Trophoblast cell (in vitro differentiated cells and primary cell): ENCODE measurements around the gene GRID1.

ENCODE experiments used
- DNase-seq, 2 donors: peaks; one replicate each; pipeline ENCODE4 v3.0.0-alpha.2; 2016
- H2AFZ ChIP-seq: 2 replicates; pipeline ENCODE4 v1.6.1; 2013; ENCODE audit warnings: low read length, moderate library complexity, mild to moderate bottlenecking; ENCODE audit not compliant: insufficient read depth, poor library complexity
- H2AK5ac ChIP-seq: 2 replicates; pipeline ENCODE4 v1.6.1; 2013; ENCODE audit warnings: mild to moderate bottlenecking, low read length
- H2BK120ac ChIP-seq: 2 replicates; pipeline ENCODE4 v1.6.1; 2013; ENCODE audit warnings: low read length, mild to moderate bottlenecking, moderate library complexity; ENCODE audit not compliant: insufficient read depth, poor library complexity
- H2BK12ac ChIP-seq: 2 replicates; pipeline ENCODE4 v1.6.1; 2013; ENCODE audit warnings: mild to moderate bottlenecking, low read length, moderate library complexity
- H2BK5ac ChIP-seq: 2 replicates; pipeline ENCODE4 v1.6.1; 2013; ENCODE audit warnings: low read length, low read depth, moderate library complexity, mild to moderate bottlenecking; ENCODE audit not compliant: poor library complexity
- H3K14ac ChIP-seq: 2 replicates; pipeline ENCODE4 v1.6.1; 2013; ENCODE audit warnings: mild to moderate bottlenecking, low read length
- H3K18ac ChIP-seq: 2 replicates; pipeline ENCODE4 v1.6.1; 2013; ENCODE audit warnings: mild to moderate bottlenecking, low read length
- H3K23ac ChIP-seq: 2 replicates; pipeline ENCODE4 v1.6.1; 2013; ENCODE audit warnings: low read length
- H3K27ac ChIP-seq: 2 replicates; pipeline ENCODE4 v1.5.1; 2013; ENCODE audit warnings: low read depth, mild to moderate bottlenecking, inconsistent platforms, low read length, moderate library complexity
- H3K27me3 ChIP-seq: 2 replicates; pipeline ENCODE4 v1.6.1; 2013; ENCODE audit warnings: inconsistent platforms, mild to moderate bottlenecking, low read length, moderate library complexity; ENCODE audit not compliant: insufficient read depth
- H3K36me3 ChIP-seq, 2 experiments: 1 replicate in 1 of 2; 2 replicates in 1 of 2; pipeline ENCODE4 v1.6.1; 2013; ENCODE audit warnings: low read length in 2 of 2, mild to moderate bottlenecking in 2 of 2, moderate library complexity in 1 of 2; ENCODE audit not compliant: insufficient read depth in 2 of 2, control insufficient read depth in 1 of 2
- H3K4ac ChIP-seq: 2 replicates; pipeline ENCODE4 v1.6.1; 2013; ENCODE audit warnings: low read depth, mild to moderate bottlenecking, low read length, moderate library complexity
- H3K4me1 ChIP-seq, 2 experiments: 1 replicate in 1 of 2; 2 replicates in 1 of 2; pipeline ENCODE4 v1.6.1; 2013; ENCODE audit warnings: low read length in 2 of 2, mild to moderate bottlenecking in 2 of 2, moderate library complexity in 1 of 2; ENCODE audit not compliant: insufficient read depth in 2 of 2, control insufficient read depth in 1 of 2
- H3K4me2 ChIP-seq: 2 replicates; pipeline ENCODE4 v1.6.1; 2013; ENCODE audit warnings: inconsistent platforms, mild to moderate bottlenecking, low read length, moderate library complexity
- H3K4me3 ChIP-seq: 2 replicates; pipeline ENCODE4 v1.5.1; 2013; ENCODE audit warnings: mild to moderate bottlenecking, low read depth, low read length, inconsistent platforms
- H3K79me1 ChIP-seq: one replicate; pipeline ENCODE4 v1.6.1; 2013; ENCODE audit warnings: low read length
- H3K79me2 ChIP-seq: 2 replicates; pipeline ENCODE4 v1.6.1; 2013; ENCODE audit warnings: low read length, mild to moderate bottlenecking; ENCODE audit not compliant: control insufficient read depth, insufficient read depth, poor library complexity
- H3K9ac ChIP-seq: 2 replicates; pipeline ENCODE4 v1.6.1; 2013; ENCODE audit warnings: mild to moderate bottlenecking, low read length
- H3K9me3 ChIP-seq: 2 replicates; pipeline ENCODE4 v1.6.1; 2013; ENCODE audit warnings: low read depth, mild to moderate bottlenecking, control low read depth, inconsistent platforms, low read length; ENCODE audit not compliant: insufficient read depth
- H4K12ac ChIP-seq: 2 replicates; pipeline ENCODE4 v1.6.1; 2013; ENCODE audit warnings: low read depth, mild to moderate bottlenecking, low read length, moderate library complexity
- H4K8ac ChIP-seq: 2 replicates; pipeline ENCODE4 v1.6.1; 2013; ENCODE audit warnings: low read depth, mild to moderate bottlenecking, low read length, moderate library complexity
- H4K91ac ChIP-seq: one replicate; pipeline ENCODE4 v1.6.1; 2013; ENCODE audit warnings: low read depth, mild to moderate bottlenecking, low read length, moderate library complexity
- WGBS: extraction: QIAGEN DNeasy Blood & Tissue Kit; methylation state at CpG from one replicate; pipeline ENCODE4 v1.1.7; 2013; ENCODE audit warnings: missing lambda C conversion rate; ENCODE audit not compliant: insufficient read length, insufficient coverage; ENCODE audit errors: extremely low coverage; 5-methylcytosine and 5-hydroxymethylcytosine counted together

GRID1 gene

DNA sequence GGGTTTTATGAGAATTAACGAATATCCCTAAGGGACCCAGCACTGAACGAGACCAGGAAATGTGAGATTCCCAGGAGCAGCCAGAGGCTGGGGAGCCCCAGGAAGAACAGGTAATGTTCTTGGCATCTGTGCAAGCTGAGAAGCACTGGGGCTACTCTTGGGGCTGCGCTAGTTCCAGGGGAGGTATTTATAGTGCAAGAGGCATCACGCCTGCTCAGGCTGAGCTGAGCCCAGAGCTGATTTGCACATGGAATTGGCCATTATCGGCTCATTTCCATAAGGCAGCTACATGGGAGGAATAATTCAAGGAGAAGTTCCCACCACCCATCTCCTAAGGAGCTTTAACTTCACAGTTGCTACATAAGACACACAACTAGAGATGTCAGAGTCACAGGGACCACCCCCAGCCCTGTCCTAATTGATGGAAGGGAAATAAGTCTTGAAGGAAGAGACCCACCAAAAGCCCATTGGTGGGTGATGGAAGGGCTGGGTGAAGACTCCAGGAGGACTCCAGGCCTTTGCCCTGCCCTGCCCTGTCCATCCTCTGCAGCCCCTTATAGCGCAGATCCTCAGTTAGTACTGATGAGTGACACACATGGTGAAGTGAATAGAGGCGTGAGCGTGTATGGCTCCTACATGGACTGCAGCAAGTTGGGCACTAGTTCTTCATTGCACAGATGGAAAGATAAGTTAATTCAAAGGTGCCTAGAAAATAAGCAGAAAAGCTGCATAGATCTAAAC is 178.9 kb downstream of the GRID1 start:
- no peak overlapping the region for H4K8ac ChIP-seq
- no peak overlapping the region for H3K18ac ChIP-seq
- H3K4ac ChIP-seq: no peak overlapping the region
- H2BK120ac ChIP-seq: no peak overlapping the region
- H3K4me2 ChIP-seq: no peak overlapping the region
- H3K9ac ChIP-seq: no peak overlapping the region
- H4K12ac ChIP-seq: no peak overlapping the region
- no peak overlapping the region for H2AFZ ChIP-seq
- no peak for DNase-seq
- no peak overlapping the region for H4K91ac ChIP-seq
- H2BK5ac ChIP-seq: no peak overlapping the region
- H2BK12ac ChIP-seq: no peak overlapping the region
- H3K79me2 ChIP-seq: no peaks in the 10 kb centered on the region
- H3K23ac ChIP-seq: no peak overlapping the region
- H3K36me3 ChIP-seq: no peaks in the 10 kb centered on the region
- no peaks in the 10 kb centered on the region for H3K79me1 ChIP-seq
- H3K4me1 ChIP-seq: no peaks in the 10 kb centered on the region
- H3K4me3 ChIP-seq: no peak overlapping the region
- no peak overlapping the region for H3K14ac ChIP-seq
- H3K27ac ChIP-seq: no peak overlapping the region
- H3K9me3 ChIP-seq: peaks cover 1% of the 10 kb centered on the region
- no CpG with 5 or more reads among the region's 8 CpGs for WGBS
- H2AK5ac ChIP-seq: no peak overlapping the region
- H3K27me3 ChIP-seq: no peaks in the 10 kb centered on the region

DNA sequence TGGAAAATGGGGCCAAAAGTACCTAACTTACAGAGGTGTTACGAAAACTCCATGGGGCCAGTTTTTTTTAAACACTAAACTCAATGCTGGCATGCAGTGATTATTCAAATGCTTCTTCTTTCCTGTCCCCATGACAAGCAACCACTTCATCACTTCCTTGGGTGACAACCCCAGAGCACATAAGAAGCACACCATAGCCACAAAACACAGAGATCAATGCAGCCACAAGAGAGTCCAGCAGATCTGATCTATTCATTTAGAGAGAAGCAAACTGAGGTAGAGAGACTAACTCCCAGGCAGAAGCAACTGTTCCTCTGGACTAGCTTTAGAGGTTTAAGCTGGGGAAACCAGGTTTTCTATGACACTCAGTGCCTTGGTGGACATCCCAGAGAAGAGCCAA is 180.0 kb downstream of the GRID1 start:
- Histone ChIP-seq H3K9ac (no peak overlapping the region), H2BK12ac (no peak overlapping the region), H3K27ac (no peak overlapping the region), H3K4me1 (no peaks in the 10 kb centered on the region), H3K36me3 (no peaks in the 10 kb centered on the region), H2BK120ac (no peak overlapping the region), H3K23ac (no peak overlapping the region), H3K79me2 (no peaks in the 10 kb centered on the region), H3K9me3 (peaks cover 1% of the 10 kb centered on the region), H3K4ac (no peak overlapping the region), H4K12ac (no peak overlapping the region), H2AK5ac (no peak overlapping the region), H3K4me3 (no peak overlapping the region), H4K91ac (no peak overlapping the region), H3K4me2 (no peak overlapping the region), H2BK5ac (no peak overlapping the region), H3K18ac (no peak overlapping the region), H3K79me1 (no peaks in the 10 kb centered on the region), H3K14ac (no peak overlapping the region), H3K27me3 (no peaks in the 10 kb centered on the region), H4K8ac (no peak overlapping the region), H2AFZ (no peak overlapping the region)
- no CpG with 5 or more reads among the region's 1 CpG for WGBS
- no peak for DNase-seq

DNA sequence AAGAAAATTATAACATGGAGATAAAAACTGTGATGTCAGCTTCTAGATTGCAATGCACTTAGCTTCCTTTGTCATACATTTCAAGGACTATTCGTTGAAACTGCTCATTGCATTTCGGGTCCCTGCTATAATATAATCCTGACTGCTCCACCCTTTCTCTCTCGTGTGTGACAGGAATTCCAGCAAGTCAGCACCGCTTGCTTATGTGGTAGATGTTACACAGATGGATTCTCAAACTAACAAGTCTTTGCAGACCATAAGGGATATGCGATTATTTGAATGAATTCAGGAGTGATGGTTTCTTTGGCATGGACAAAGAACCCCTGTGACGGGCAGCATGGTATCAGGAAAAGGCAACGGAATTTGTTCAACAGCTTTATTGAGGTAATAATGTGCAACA is 184.0 kb downstream of the GRID1 start:
- WGBS: no CpG with 5 or more reads among the region's 7 CpGs

GRCh38 chr10:86182150-86182549 is 184.4 kb downstream of the GRID1 start:
- H2AFZ ChIP-seq: no peak overlapping the region
- H3K36me3 ChIP-seq: no peaks in the 10 kb centered on the region
- no peak overlapping the region for H2BK12ac ChIP-seq
- no peak overlapping the region for H3K4me3 ChIP-seq
- H3K14ac ChIP-seq: no peak overlapping the region
- H3K18ac ChIP-seq: no peak overlapping the region
- H2BK120ac ChIP-seq: no peak overlapping the region
- no CpG with 5 or more reads among the region's 13 CpGs for WGBS
- no peaks in the 10 kb centered on the region for H3K4me1 ChIP-seq
- no peak overlapping the region for H3K4ac ChIP-seq
- no peaks in the 10 kb centered on the region for H3K27me3 ChIP-seq
- no peak overlapping the region for H2BK5ac ChIP-seq
- no peak overlapping the region for H3K4me2 ChIP-seq
- no peak overlapping the region for H4K8ac ChIP-seq
- DNase-seq: no peak
- no peak overlapping the region for H3K27ac ChIP-seq
- H3K9ac ChIP-seq: no peak overlapping the region
- no peak overlapping the region for H3K23ac ChIP-seq
- H4K91ac ChIP-seq: no peak overlapping the region
- no peaks in the 10 kb centered on the region for H3K79me2 ChIP-seq
- no peak overlapping the region for H2AK5ac ChIP-seq
- no peak overlapping the region for H4K12ac ChIP-seq
- H3K79me1 ChIP-seq: no peaks in the 10 kb centered on the region
- H3K9me3 ChIP-seq: no peaks in the 10 kb centered on the region

More for the DNA sequence above, 184.0 kb downstream of the GRID1 start:
- H3K79me2 ChIP-seq: no peaks in the 10 kb centered on the region
- H2BK120ac ChIP-seq: no peak overlapping the region
- no peaks in the 10 kb centered on the region for H3K36me3 ChIP-seq
- H4K12ac ChIP-seq: no peak overlapping the region
- no peaks in the 10 kb centered on the region for H3K4me1 ChIP-seq
- H3K9me3 ChIP-seq: no peaks in the 10 kb centered on the region
- H2AFZ ChIP-seq: no peak overlapping the region
- no peak overlapping the region for H4K8ac ChIP-seq
- H4K91ac ChIP-seq: no peak overlapping the region
- no peaks in the 10 kb centered on the region for H3K79me1 ChIP-seq
- no peak overlapping the region for H3K27ac ChIP-seq
- H3K14ac ChIP-seq: no peak overlapping the region
- H3K4ac ChIP-seq: no peak overlapping the region
- H3K23ac ChIP-seq: no peak overlapping the region
- H3K18ac ChIP-seq: no peak overlapping the region
- no peak overlapping the region for H2BK5ac ChIP-seq
- H3K9ac ChIP-seq: no peak overlapping the region
- no peak overlapping the region for H3K4me3 ChIP-seq
- no peak for DNase-seq
- no peak overlapping the region for H3K4me2 ChIP-seq
- no peak overlapping the region for H2AK5ac ChIP-seq
- H3K27me3 ChIP-seq: no peaks in the 10 kb centered on the region
- H2BK12ac ChIP-seq: no peak overlapping the region
